Posterior vena cava (tissue), 2 donors: ENCODE data around the gene MARCKS. TPM values are rescaled to one million over a fixed set of nuclear protein-coding genes. Genes with fewer than 3 reads are reported as not detected.
"Not testable (repeated sequence)": the region's sequence is repeated elsewhere in the genome, so short reads cannot be mapped to it uniquely, and the experiment has no call there.

Experiments used
- DNase-seq: peaks from one replicate; pipeline ENCODE4 v3.0.0-alpha.2; 2020; ENCODE audit warnings: low spot score
- intact Hi-C, 2 donors: fragments of 100-400 bp; cut with DNase I; formaldehyde crosslinking; loops; one replicate each; pipeline versions ENCODE4 v1.14.1 to v1.14.2; 2022 to 2023
- total RNA-seq, 2 donors: library from RNA; stranded (reverse); fragmentation: NEBNext Ultra II Directional; extraction: Animal tissue kit (Norgen Biotek cat#: 25700); gene quantifications; one replicate each; pipeline ENCODE4 v1.2.1, GENCODE V29; 2021
- donor health status: DM: yes; HTN: yes; CAD: no.
- donor health status: DM: yes; HTN: yes; CAD: no.

Gene MARCKS
- total RNA-seq, 2 donors from 2014 or later: 49.6 to 69.2 TPM

DNA sequence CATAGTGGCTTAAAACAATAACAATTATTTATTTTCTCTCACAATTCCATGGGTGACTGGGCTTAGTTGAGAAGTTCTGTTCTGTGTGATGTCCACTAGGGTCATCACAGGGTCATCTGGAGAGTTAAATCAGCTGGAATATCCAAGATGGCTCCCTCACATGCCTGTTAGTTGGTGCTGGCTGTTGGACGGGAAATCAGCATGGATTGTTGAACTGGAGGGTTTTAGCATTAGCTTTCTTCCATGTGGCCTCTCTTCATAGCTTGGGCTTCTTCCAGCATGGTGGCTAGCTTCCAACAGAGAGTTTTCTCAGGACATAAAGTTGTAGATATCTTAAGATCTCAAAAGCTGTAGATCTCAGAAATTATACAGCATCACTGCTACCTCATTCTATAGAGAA, 19.6 kb downstream of the MARCKS start:
- intact Hi-C loops: no loop called here
- no peak for DNase-seq

- intact Hi-C loops: no loop called here
- DNase-seq: no peak
These were observed 22.3 kb downstream of the MARCKS start for GRCh38 chr6:113879186-113880096.

DNA sequence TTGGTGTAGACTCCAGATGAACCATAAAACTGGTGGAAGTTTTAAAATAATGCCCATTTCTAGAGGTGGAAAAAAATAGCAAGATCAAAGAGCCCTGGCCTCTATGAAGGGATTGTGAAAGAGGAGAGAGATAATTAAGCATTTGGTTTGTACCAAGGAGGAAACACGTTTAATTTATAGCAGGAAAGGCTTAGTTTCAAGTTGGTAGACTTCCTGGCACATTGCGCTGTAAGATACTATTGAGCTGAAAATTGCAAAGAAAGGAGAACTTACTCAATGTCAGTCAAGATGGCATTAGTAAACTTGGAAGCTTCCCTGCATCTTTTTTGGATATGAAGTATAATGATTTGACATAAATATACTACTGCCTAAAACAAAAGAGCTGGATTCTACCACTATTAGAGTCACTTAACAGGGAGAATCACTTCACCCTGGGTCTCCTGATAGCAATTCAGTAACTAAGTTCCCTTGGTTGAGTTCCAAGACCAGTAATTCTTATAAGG, 24.4 kb downstream of the MARCKS start:
- intact Hi-C loops: no loop called here
- no peak for DNase-seq

DNA sequence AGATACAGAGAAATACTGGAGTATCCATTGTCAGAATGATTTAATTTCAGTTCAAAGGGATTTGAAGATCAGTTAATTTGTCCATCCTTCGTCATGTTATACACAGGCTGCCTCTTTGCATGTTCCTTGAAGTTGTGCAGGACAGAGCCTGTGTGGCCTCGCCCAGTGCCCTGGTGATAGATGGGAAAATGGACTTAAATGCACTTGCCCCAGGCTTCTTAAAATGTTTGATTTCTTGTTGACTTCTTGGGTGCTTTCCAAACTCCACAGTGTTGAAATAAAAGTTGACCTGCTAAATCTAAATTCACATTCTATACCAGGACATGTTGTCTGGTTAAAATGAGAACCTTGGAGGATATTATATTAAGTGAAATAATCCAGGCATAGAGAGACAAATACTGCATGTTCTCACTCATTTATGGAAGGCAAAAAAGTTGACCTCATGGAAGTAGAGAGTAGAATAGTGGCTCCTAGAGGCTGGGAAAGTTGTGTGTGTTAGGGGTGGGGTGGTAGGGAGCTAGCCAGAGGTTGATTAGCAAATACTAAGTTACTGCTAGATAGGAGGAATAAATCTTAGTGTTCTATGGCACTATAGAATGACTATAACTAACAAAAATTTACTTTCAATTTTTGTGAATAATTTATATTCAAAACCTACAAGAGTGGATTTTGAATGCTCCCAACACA, 25.3 kb downstream of the MARCKS start:
- intact Hi-C loops: no loop called here
- DNase-seq: no peak

- intact Hi-C loops: no loop called here
- no peak for DNase-seq
These were observed 26.9 kb downstream of the MARCKS start for GRCh38 chr6:113884011-113884410.

DNA sequence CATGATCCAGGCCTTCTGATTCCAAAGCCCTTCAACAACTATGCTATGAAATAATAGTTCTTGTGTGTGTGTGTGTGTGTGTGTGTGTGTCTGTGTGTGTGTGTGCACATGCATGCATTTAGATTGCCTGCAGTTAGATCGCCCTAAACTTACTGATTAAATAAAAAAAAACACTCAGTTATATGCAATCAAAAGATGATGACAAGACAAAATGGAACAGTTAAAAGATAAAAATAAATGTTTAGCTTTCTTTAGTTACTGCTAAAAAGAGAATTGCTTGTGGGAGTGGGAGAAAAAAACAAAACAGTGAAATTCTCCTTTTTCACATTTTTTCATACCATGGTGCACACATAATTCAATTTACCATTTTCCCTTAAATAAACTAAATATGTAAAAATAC, 29.4 kb downstream of the MARCKS start:
- intact Hi-C loops: no loop called here
- no peak for DNase-seq

DNA sequence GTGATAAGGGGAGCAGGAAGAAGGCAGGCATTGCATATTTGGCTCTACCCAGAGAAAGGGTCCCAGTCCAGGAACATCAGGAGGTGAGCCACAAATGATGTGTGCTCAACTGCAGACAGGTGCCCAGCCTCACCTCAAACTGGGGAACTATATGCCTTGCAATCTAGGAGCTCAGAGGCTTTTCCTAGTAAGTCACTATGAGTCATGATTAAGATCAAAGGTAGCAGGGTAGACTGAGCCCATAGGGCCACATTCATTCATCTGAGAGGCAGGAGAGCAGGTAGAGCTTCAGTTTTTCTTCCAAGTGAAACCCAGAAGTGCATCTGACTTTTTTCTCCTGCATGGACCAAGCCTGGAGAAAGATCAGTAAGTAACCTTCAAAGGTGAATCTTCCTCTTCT, 31.3 kb downstream of the MARCKS start:
- intact Hi-C loops: no loop called here

GRCh38 chr6:113888956-113889630, 31.9 kb downstream of the MARCKS start:
- intact Hi-C loops: no loop called here

More for the DNA sequence above, 31.3 kb downstream of the MARCKS start:
- DNase-seq: no peak

DNA sequence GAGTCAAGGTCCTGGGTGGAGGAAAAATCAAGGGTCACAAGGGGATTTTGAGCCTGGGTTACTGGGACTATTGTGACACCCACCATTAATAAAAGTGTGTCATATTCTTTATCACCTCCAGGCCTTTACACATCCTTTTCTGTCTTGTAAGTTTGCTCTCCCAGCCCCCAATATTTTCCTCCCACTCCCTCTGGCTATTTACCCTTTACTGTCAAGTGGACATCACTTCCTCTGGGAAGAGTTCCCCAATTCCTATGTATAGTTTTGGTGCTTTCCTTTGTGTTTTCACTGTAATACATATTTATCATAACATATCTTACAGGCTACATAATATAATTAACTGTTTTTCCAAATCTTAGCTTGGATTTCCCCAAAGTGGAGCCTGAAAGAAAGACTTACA, 36.3 kb downstream of the MARCKS start:
- no peak for DNase-seq
- intact Hi-C loops: no loop called here

More at GRCh38 chr6:113888956-113889630, 31.9 kb downstream of the MARCKS start:
- DNase-seq: no peak

- DNase-seq: no peak
- intact Hi-C loops: no loop called here
These were observed 36.7 kb downstream of the MARCKS start for GRCh38 chr6:113893866-113894265.

- intact Hi-C loops: no loop called here
- DNase-seq: no peak
These were observed 37.8 kb downstream of the MARCKS start for GRCh38 chr6:113894712-113895674.

DNA sequence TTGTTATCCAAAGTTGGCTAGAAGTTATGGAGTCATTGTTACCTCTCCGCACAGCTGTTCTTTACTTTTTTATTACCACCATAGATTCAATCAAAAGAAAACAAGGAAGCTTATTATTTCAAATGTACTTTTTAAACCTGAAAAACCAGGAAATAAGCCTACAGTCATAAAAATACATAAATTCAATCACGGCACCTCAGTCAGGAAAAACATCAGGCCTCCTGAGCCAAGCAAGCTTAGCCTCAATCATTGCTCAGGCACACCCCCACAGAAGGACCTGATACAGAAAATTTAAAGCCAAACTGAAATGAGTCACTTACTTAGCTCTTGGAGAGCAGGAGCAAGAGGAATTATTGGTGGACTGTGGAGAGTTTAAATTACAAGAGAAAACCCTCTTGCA, 44.3 kb downstream of the MARCKS start:
- DNase-seq: no peak

GRCh38 chr6:113903666-113904330, 46.7 kb downstream of the MARCKS start:
- intact Hi-C loops: no loop called here
- no peak for DNase-seq

More for the DNA sequence above, 44.3 kb downstream of the MARCKS start:
- intact Hi-C loops: no loop called here

GRCh38 chr6:113907102-113907815, 50.1 kb downstream of the MARCKS start:
- no peak for DNase-seq
- intact Hi-C loops: no loop called here

DNA sequence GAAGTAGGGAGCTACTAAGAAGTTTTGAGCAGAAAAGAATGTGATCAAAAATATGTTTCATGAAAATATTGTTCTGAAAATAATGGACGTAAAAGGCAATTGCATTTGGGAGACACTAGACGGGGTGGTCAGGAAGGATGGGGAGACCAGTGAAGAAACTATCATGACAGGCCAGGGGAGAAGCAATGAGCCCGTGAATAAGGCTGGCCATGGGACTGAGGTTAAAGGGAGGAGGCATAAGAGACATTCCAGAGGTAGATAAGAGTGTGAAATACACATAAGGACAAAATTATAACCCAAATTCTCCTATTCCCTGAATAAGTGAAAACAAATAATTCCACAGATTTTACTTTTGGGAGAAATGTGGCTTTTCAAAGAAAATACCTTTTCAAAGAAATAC, 51.7 kb downstream of the MARCKS start:
- intact Hi-C loops: no loop called here
- DNase-seq: no peak

DNA sequence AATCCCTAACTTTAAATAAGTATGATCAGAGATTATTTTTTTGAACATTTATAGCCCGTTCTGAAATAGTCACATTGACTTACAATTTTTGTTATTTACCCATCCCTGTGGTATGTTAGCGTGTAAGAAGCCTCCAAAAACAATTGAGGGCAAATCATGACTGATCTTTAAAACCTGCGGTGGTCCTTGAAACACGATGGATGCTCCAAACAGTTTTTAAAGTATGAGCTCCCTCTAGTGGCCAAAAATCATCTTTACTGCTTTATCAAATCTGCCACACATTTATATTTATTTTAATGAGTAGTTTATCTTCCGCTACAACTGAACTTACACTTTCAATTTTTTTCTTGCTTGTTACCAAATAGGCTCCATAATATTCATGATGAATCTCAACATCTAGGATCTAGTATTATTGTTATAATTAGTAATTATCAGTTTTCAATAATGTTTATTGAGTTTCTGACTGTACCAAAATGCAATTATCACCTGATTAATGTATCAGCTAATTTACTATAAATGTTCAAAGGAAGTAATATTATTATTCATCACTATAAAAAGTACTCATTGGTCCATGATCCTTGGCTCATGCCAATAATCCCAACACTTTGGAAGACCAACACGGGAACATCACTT, 52.2 kb downstream of the MARCKS start:
- intact Hi-C loops: no loop called here
- no peak for DNase-seq

DNA sequence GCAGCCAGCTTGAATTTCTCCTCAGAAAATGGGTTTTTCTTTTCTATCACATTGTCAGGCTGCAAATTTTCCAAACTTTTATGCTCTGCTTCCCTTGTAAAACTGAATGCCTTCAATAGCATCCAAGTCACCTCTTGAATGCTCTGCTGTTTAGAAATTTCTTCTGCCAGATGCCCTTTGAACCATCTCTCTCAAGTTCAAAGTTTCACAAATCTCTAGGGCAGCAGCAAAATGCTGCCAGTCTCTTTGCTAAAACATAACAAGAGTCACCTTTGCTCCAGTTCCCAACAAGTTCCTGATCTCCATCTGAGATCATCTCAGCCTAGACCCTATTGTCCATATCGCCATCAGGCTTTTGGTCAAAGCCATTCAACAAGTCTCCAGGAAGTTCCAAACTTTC, 53.1 kb downstream of the MARCKS start:
- intact Hi-C loops, DNase-seq: not testable (repeated sequence)
